GM23338 (cell line): ENCODE results near the gene ACTBL2.

ENCODE experiments used
- CTCF ChIP-seq, 2 experiments: fragments of 200-600 bp in 1 of 2; sonication (generic) in 1 of 2; conservative IDR thresholded peaks; 2 replicates each; pipeline versions ENCODE4 v1.5.1 to v1.6.1; 2016 to 2017; ENCODE audit warnings: antibody characterized with exemption in 2 of 2, low read depth in 2 of 2, mild to moderate bottlenecking in 2 of 2, moderate library complexity in 1 of 2
- ETS1 ChIP-seq: IDR thresholded peaks from 2 replicates; pipeline ENCODE4 v1.6.1; 2016; ENCODE audit warnings: antibody characterized with exemption
- EZH2 ChIP-seq: fragments of 200-600 bp; sonication (generic); IDR thresholded peaks from one replicate; pipeline ENCODE4 v1.8.0; 2017; ENCODE audit warnings: antibody characterized with exemption, mild to moderate bottlenecking, low read depth; ENCODE audit not compliant: unreplicated experiment
- EZH2phosphoT487 ChIP-seq: fragments of 200-600 bp; sonication (generic); IDR thresholded peaks from one replicate; pipeline ENCODE4 v1.8.1; 2018; ENCODE audit warnings: antibody characterized with exemption; ENCODE audit not compliant: unreplicated experiment
- JUNB ChIP-seq: IDR thresholded peaks from one replicate; pipeline ENCODE4 v1.6.1; 2016; ENCODE audit warnings: antibody characterized with exemption; ENCODE audit not compliant: unreplicated experiment
- POLR2AphosphoS5 ChIP-seq: IDR thresholded peaks from 2 replicates; pipeline ENCODE4 v1.6.1; 2016; ENCODE audit warnings: antibody characterized with exemption, low read depth
- REST ChIP-seq: IDR thresholded peaks from one replicate; pipeline ENCODE4 v1.6.1; 2018; ENCODE audit warnings: antibody characterized with exemption; ENCODE audit not compliant: unreplicated experiment
- STAT1 ChIP-seq: IDR thresholded peaks from one replicate; pipeline ENCODE4 v1.6.1; 2016; ENCODE audit warnings: antibody characterized with exemption; ENCODE audit not compliant: unreplicated experiment
- ZNF114 ChIP-seq: fragments of 250-450 bp; sonication (Bioruptor Pico); IDR thresholded peaks from 2 replicates; pipeline ENCODE4 v1.5.0; 2020; ENCODE audit warnings: mild to moderate bottlenecking, moderate library complexity

GRCh38 chr5:57529864-57530263, 47.3 kb upstream of the ACTBL2 start:
- no peak for TF ChIP-seq CTCF (conservative IDR thresholded peaks at IDR 0.05; ENCODE audit: low read depth in 2 of 2)
- TF ChIP-seq REST, result no peak
- no peak for TF ChIP-seq EZH2phosphoT487
- TF ChIP-seq STAT1, result no peak
- no peak for TF ChIP-seq EZH2
- no peak for TF ChIP-seq ZNF114 (CRISPR knock-in tag)
- no peak for TF ChIP-seq ETS1
- TF ChIP-seq JUNB, result no peak
- no peak for TF ChIP-seq POLR2AphosphoS5
